MV-4-11 (cell line): ENCODE measurements around the gene ZSCAN25.
A peak's percentile ranks its signal among the peaks of the same experiment; 100 is the strongest.
"Not testable (repeated sequence)": the region's sequence is repeated elsewhere in the genome, so short reads cannot be mapped to it uniquely, and the experiment has no call there.

Source experiments
- DNase-seq: peaks from one replicate; lab custom pipeline; 2025; lab: John Stamatoyannopoulos, UW

Gene ZSCAN25

GRCh38 chr7:99617192-99617781, 541 bp downstream of the ZSCAN25 start:
- DNase-seq, result no peak

DNA sequence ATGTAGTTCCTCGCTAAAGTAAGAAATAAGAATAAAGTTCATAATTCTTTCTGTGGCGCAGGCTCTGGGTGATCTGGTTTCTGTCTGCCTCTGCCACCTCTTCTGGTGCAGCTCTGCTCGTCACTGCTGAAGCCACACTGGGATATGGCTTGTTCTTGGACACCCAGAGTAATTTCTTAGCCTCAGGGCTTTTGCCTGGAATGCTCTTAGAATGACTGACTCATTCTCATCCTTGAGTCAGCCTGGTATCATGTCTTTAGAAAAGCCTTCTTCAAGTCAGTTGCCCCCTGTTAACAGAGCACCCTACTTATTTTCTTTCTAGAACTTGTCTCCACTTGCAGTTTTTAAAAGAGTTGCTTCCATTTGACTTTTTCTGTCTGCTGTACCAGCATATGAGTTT, 2.0 kb downstream of the ZSCAN25 start:
- no peak for DNase-seq

DNA sequence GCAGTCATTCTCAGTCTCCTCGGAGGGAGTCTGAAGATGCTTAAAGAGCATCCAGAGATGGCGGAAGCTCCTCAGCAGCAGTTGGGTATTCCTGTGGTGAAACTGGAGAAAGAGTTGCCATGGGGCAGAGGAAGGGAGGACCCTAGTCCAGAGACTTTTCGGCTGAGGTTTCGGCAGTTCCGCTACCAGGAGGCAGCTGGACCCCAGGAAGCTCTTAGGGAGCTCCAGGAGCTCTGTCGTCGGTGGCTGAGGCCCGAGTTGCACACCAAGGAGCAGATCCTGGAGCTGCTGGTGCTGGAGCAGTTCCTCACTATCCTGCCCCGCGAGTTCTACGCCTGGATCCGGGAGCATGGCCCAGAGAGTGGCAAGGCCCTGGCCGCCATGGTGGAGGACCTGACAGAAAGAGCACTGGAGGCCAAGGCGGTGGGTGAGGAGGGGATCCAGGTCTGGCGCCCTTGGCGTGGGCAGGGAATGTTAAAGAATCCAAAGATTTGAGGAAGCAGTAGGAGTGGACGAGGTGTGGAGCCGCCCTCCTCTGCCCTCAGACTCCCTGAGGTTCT, 2.9 kb downstream of the ZSCAN25 start:
- DNase-seq, result no peak

- DNase-seq, result no peak
These were observed 4.5 kb downstream of the ZSCAN25 start for GRCh38 chr7:99621271-99621670.

GRCh38 chr7:99622596-99622995, 5.8 kb downstream of the ZSCAN25 start:
- DNase-seq, result no peak

- peak; percentile 4 for DNase-seq
These were observed 6.4 kb downstream of the ZSCAN25 start for GRCh38 chr7:99623091-99623693.

DNA sequence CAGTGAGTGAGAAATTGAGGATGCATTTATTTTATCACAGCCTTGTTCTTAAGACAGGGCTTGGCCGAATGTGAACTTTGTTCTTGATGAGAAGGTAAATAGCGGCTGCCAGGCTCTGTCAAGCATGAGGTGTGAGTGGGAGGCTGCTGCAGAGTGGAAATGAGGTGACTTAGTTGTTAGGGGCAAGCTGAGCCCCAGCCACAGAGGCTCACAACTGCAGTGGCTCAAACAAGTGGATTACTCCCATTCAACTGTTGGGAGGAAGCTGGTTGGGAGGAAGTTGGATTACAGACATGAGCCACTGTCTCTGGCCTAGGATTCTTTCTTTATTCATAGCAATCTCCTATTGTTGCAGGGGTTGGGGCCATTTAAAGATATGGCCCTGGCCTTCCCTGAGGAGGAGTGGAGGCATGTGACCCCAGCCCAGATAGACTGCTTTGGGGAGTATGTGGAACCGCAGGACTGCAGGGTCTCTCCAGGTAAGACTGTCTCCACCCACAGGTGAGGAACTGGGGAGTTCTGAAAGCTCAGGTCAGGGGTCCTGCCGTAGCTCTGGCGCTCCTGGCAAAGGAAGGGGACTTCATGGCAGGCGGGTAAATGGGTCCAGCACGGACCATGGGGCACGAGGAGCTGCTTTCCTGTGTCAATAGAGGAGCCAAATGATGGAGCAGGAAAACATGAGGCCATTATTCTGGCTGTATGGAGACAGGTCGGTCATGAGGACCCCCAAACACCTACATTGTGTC, 7.1 kb downstream of the ZSCAN25 start:
- peak; percentile 50 for DNase-seq

DNA sequence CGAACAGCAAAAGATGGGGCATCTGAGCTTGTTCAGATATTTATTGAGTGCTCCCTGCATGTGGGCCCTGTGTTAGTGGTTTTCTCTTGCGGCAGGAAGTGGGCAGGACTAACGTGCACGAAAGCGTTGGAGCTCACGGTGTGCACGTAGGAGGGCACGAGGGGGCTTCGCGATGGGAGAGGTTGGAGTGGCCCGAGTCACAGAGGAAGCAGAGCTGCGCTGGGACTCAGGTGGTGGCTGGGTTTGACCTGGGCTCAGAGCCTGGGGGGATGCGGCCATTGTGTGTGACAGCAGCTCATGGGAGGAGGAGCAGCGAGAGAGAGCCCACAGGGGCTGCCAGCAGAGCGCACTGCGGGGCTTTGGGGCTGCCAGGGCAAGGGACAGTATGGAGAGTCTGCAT, 7.7 kb downstream of the ZSCAN25 start:
- DNase-seq, result peak; percentile 52

DNA sequence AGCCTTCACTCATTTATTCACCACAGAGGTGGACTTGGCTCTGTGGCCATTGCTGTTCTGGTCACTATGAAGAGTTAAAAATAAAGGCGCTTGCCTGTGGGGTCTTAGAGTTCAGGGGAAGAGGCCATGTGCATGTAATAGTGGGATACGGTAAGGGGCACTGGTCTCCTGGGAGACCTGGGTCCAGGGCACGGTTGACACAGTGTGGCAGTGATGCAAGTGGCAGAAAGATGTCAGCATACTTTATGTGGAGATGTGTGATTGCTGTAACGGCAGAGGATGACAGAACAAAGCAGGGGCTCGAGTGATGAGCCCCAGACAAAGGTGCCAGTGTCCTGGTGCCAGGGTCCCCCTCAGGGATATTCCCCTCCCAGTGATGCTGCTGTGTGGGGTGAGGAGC, 8.6 kb downstream of the ZSCAN25 start:
- DNase-seq, result no peak

DNA sequence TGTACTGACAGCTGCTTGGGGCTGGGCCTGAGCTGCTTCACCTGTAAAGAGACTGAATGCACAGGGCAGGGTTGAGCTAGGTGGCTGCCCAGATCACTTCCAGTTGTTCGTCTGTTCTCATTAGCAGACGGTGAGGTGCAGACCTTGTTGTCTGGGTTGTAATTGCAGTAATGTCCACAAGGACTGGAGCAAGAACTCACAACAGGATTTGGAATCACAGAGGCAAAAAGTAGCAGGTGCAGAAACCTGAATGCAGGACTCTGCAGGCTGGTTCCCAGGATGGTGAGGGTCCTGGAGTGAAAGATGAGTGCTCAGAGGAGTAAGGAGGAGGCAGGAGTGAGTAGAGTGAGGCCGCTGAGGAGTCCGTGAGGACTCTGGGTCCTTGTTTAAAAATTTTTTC, 9.2 kb downstream of the ZSCAN25 start:
- DNase-seq, result no peak

GRCh38 chr7:99626661-99627060, 9.9 kb downstream of the ZSCAN25 start:
- DNase-seq, result no peak

DNA sequence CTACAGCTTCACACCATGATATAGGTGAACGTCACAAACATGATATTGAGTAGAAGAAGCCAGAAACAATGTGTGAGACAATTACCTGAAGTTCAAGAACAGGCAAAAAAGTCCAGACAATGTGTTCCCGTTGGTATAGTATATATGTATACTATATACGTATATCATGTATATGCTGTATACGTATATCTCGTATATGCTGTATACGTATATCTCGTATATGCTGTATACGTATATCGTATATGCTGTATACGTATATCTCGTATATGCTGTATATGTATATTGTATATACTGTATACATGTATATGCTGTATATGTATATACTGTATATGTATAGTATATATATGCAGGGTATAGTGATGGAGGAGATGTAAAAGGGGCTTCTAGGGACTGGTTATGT, 10.8 kb downstream of the ZSCAN25 start:
- no peak for DNase-seq

DNA sequence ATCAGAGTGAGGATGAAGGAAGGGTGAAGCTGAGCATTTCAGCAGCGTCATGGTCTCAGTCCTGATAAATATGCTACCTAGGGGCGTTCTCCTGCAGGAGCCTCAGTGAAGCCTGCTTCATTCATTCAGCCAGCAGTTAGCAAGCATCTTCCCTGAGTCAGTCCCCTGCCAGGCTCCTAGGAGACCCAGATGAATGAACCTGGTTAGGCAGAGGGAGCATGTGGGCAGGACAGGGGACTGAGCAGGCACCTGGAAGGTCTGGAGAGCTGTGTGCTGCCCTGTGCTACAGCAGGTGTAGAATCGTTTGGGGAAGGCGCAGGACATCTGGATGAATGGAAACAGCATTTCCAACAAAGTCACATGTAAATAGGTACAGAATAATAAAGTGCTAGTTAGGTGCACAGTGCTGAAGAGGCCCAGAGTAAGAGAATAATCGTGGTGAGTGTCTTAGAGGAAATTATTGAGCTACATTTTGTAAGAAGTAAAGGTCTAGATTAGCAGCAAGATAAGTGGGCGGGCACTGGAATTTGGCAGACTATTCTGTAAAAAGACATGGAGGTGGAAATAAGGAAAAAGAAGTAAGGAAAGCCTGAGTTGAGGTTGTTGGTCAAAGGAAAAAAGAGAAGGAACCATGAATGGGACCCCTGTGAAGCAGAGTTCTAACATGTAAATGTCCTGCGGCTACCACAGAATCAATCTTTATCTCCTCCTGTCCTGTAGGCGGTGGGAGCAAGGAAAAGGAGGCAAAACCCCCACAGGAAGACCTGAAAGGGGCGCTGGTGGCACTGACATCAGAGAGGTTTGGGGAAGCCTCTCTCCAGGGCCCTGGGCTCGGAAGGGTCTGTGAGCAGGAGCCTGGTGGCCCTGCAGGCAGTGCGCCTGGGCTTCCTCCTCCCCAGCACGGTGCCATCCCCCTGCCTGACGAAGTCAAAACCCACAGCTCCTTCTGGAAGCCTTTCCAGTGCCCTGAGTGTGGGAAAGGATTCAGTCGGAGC, 12.0 kb downstream of the ZSCAN25 start:
- no peak for DNase-seq

GRCh38 chr7:99629643-99630042, 12.9 kb downstream of the ZSCAN25 start:
- no peak for DNase-seq

- DNase-seq, result peak; percentile 35
These were observed 14.8 kb downstream of the ZSCAN25 start for GRCh38 chr7:99631295-99632109.

- not testable (repeated sequence) for DNase-seq
These were observed 20.7 kb downstream of the ZSCAN25 start for GRCh38 chr7:99637414-99637813.

GRCh38 chr7:99638731-99639130, 22.0 kb downstream of the ZSCAN25 start:
- DNase-seq, result no peak

DNA sequence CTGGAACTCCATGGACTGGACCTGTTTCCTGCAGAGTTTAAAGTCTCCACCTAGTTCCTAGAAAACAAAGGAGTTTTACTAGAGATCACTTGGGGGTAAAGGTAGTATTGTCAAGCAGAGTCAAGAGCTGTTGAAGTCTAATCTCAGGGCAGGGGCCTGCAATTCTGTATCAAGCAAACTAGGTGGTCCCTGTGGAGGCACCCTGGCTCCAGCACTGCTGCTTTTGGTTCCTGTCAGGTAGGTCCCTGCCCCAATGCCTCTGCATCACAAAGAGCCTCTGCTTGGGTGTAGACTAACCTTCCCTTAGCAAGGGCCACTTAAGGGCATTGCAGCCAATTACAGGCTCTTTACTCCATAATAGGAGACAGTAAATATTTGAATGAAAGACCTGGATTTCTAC, 22.5 kb downstream of the ZSCAN25 start:
- DNase-seq, result no peak

DNA sequence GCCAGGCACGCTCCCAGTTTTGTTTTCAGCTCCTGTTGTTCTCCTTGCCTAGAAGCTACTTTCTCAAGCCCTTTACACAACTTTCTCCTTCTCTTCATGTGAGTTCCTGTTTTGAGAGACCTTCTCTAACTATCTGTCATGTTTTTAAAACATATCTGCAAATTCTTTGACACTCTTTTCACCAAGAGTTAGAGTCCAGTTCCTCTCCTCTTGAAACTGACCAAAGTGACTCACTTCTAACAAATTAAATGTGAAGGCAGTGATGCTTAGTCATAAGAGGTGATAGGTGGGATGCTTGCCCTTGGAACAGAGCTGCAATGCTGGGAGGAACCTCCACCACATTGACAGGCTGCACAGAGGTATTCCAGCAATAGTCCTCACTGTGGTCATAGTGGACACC, 25.3 kb downstream of the ZSCAN25 start:
- peak; percentile 48 for DNase-seq

DNA sequence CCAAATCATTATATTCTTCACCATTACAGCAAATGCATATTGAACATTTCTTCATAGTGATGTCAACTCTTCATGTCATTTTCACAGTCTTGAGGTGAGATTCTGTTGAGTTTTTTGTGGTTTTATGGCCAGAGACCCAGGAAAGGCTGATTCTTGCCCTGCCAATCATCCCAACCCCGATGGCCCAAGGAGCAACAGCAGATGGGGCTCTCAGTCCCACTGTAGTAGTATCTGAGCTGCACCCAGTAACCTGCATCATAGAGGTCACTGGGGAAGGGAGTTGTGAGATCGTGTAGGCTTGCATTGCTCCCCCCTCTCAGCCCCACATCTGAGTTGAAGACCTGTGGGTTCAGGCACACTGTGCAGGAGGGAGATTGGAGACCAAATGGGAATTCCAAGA, 26.7 kb downstream of the ZSCAN25 start:
- no peak for DNase-seq

DNA sequence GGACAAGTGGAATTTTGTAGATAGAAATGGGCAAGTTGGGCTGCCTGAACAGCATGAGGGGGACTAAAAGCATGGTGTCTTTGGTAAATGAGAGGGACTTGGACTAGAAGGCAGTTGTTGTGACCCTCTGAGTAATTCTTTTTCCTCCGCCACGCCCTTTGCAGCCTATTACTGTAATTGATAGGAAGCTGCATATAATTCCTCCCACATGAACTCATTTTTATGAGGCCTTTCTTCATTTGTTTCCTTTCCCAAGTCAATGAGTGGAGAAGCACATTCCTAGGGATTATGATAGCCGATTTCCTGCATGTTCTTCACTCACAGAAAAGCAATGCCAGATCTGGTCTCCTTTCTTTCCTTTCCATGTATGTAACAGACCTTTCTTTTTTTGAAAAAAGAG, 27.7 kb downstream of the ZSCAN25 start:
- no peak for DNase-seq
